MM.1S (cell line): ENCODE data around the gene SRRD.

Experiments
- DNase-seq: peaks from one replicate; pipeline ENCODE4 v3.0.0-alpha.2; 2015
- H2AFZ ChIP-seq: fragments of 300-600 bp; sonication (generic); 2 replicates; pipeline ENCODE4 v1.6.0; 2016; ENCODE audit warnings: antibody characterized with exemption, low read length
- H3F3A ChIP-seq: fragments of 300-600 bp; sonication (generic); 2 replicates; pipeline ENCODE4 v1.6.1; 2016; ENCODE audit warnings: mild to moderate bottlenecking, antibody characterized with exemption, low read length, moderate library complexity, mixed read lengths; ENCODE audit not compliant: insufficient read depth
- H3K27ac ChIP-seq: fragments of 300-600 bp; sonication (generic); 2 replicates; pipeline ENCODE4 v1.5.1; 2016; ENCODE audit warnings: mild to moderate bottlenecking, low read length
- H3K27me3 ChIP-seq: fragments of 300-600 bp; sonication (generic); replicated peaks from 2 replicates; pipeline ENCODE4 v1.6.0; 2016; ENCODE audit warnings: low read length; ENCODE audit not compliant: insufficient read depth
- H3K36me3 ChIP-seq: fragments of 300-600 bp; sonication (generic); replicated peaks from 2 replicates; pipeline ENCODE4 v1.6.1; 2016; ENCODE audit warnings: mild to moderate bottlenecking, low read length, mixed read lengths; ENCODE audit not compliant: insufficient read depth
- H3K4me1 ChIP-seq: fragments of 300-600 bp; sonication (generic); 2 replicates; pipeline ENCODE4 v1.6.1; 2016; ENCODE audit warnings: low read length, mixed read lengths
- H3K4me2 ChIP-seq: fragments of 300-600 bp; sonication (generic); 2 replicates; pipeline ENCODE4 v1.6.0; 2016; ENCODE audit warnings: low read depth, low read length
- H3K4me3 ChIP-seq: fragments of 300-600 bp; sonication (generic); 2 replicates; pipeline ENCODE4 v1.5.1; 2016; ENCODE audit warnings: low read length, mixed read lengths
- H3K79me2 ChIP-seq: fragments of 300-600 bp; sonication (generic); 2 replicates; pipeline ENCODE4 v1.6.1; 2016; ENCODE audit warnings: mixed run types, low read length, mixed read lengths
- H3K9ac ChIP-seq: fragments of 300-600 bp; sonication (generic); 2 replicates; pipeline ENCODE4 v1.6.1; 2016; ENCODE audit warnings: low read length, mixed read lengths
- H3K9me2 ChIP-seq: fragments of 300-600 bp; sonication (generic); replicated peaks from 2 replicates; pipeline ENCODE4 v1.6.1; 2016; ENCODE audit warnings: mild to moderate bottlenecking, low read length, mixed read lengths; ENCODE audit not compliant: insufficient read depth
- H3K9me3 ChIP-seq: fragments of 300-600 bp; sonication (generic); replicated peaks from 2 replicates; pipeline ENCODE4 v1.6.1; 2016; ENCODE audit warnings: mild to moderate bottlenecking, low read length, mixed read lengths; ENCODE audit not compliant: insufficient read depth
- H4K20me1 ChIP-seq: fragments of 300-600 bp; sonication (generic); 2 replicates; pipeline ENCODE4 v1.6.1; 2016; ENCODE audit warnings: mild to moderate bottlenecking, low read length, moderate library complexity, mixed read lengths; ENCODE audit not compliant: insufficient read depth
- CTCF ChIP-seq: fragments of 300-600 bp; sonication (generic); IDR thresholded peaks from 2 replicates; pipeline ENCODE4 v1.5.1; 2016; ENCODE audit warnings: antibody characterized with exemption, low read length, mixed read lengths
- EZH2 ChIP-seq: fragments of 300-600 bp; sonication (generic); optimal IDR thresholded peaks from 2 replicates; pipeline ENCODE3; 2017; ENCODE audit warnings: low read depth, mild to moderate bottlenecking, antibody characterized with exemption, low read length, mixed read lengths
- EZH2phosphoT487 ChIP-seq: fragments of 300-600 bp; sonication (generic); IDR thresholded peaks from 2 replicates; pipeline ENCODE4 v1.6.1; 2018; ENCODE audit warnings: antibody characterized with exemption, low read length

SRRD gene

GRCh38 chr22:26479043-26479791, 4.5 kb upstream of the SRRD start:
- peak overlapping the region; percentile 19; the same call in 1 of the 2 replicates for H3K9ac ChIP-seq
- TF ChIP-seq EZH2phosphoT487 (no peak), CTCF (0 out of 2 replicates have a peak, but pooled peaks have one; percentile 11)
- H3K27ac ChIP-seq: peak overlapping the region; percentile 10; the same call in 1 of the 2 replicates
- H3K79me2 ChIP-seq: peaks cover 45% of the 10 kb centered on the region
- H3K4me2 ChIP-seq: peak overlapping the region; percentile 48
- no peaks in the 10 kb centered on the region for H3K9me3 ChIP-seq
- H3K4me3 ChIP-seq: 0 out of 2 replicates have a peak overlapping the region, but pooled peaks have one; percentile 9
- H4K20me1 ChIP-seq: no peaks in the 10 kb centered on the region
- peaks cover 9% of the 10 kb centered on the region for H3F3A ChIP-seq
- H3K36me3 ChIP-seq: no peaks in the 10 kb centered on the region
- peaks cover 40% of the 10 kb centered on the region for H3K4me1 ChIP-seq
- H2AFZ ChIP-seq: no peak overlapping the region
- H3K9me2 ChIP-seq: no peaks in the 10 kb centered on the region
- DNase-seq: no peak
- H3K27me3 ChIP-seq: no peaks in the 10 kb centered on the region

- H3K9me2 ChIP-seq: no peaks in the 10 kb centered on the region
- no peak for DNase-seq
- H3K79me2 ChIP-seq: peaks cover 53% of the 10 kb centered on the region
- H3K9me3 ChIP-seq: no peaks in the 10 kb centered on the region
- no peak overlapping the region for H2AFZ ChIP-seq
- H3K4me1 ChIP-seq: peaks cover 42% of the 10 kb centered on the region
- H4K20me1 ChIP-seq: no peaks in the 10 kb centered on the region
- 0 out of 2 replicates have a peak overlapping the region, but pooled peaks have one; percentile 9 for H3K4me3 ChIP-seq
- H3F3A ChIP-seq: peaks cover 17% of the 10 kb centered on the region
- TF ChIP-seq EZH2phosphoT487: no peak
- no peak for TF ChIP-seq CTCF
- no peak for TF ChIP-seq EZH2
- peak overlapping the region; percentile 48 for H3K4me2 ChIP-seq
- 0 out of 2 replicates have a peak overlapping the region, but pooled peaks have one; percentile 10 for H3K27ac ChIP-seq
- no peaks in the 10 kb centered on the region for H3K27me3 ChIP-seq
- peak overlapping the region; percentile 19; the same call in 1 of the 2 replicates for H3K9ac ChIP-seq
- H3K36me3 ChIP-seq: no peaks in the 10 kb centered on the region
Measured at GRCh38 chr22:26479792-26480610, 3.7 kb upstream of the SRRD start.

- no peak overlapping the region for H3K27ac ChIP-seq
- TF ChIP-seq EZH2 (no peak), EZH2phosphoT487 (no peak), CTCF (no peak)
- no peaks in the 10 kb centered on the region for H3K9me3 ChIP-seq
- no peak overlapping the region for H3K4me3 ChIP-seq
- no peaks in the 10 kb centered on the region for H3K36me3 ChIP-seq
- peaks cover 59% of the 10 kb centered on the region for H3K79me2 ChIP-seq
- H4K20me1 ChIP-seq: no peaks in the 10 kb centered on the region
- H3K9me2 ChIP-seq: no peaks in the 10 kb centered on the region
- no peaks in the 10 kb centered on the region for H3K27me3 ChIP-seq
- peaks cover 48% of the 10 kb centered on the region for H3K4me1 ChIP-seq
- H3K9ac ChIP-seq: no peak overlapping the region
- no peak overlapping the region for H2AFZ ChIP-seq
- H3F3A ChIP-seq: peaks cover 22% of the 10 kb centered on the region
- peak overlapping the region; percentile 48; the same call in 1 of the 2 replicates for H3K4me2 ChIP-seq
- DNase-seq: no peak
Measured at GRCh38 chr22:26480611-26480932, 3.1 kb upstream of the SRRD start.
